CD4-positive, alpha-beta memory T cell (primary cell): ENCODE measurements around the gene SLC39A10. TPM values are rescaled to one million over a fixed set of nuclear protein-coding genes. Genes with fewer than 3 reads are reported as not detected.
A peak's percentile ranks its signal among the peaks of the same experiment; 100 is the strongest.

ENCODE experiments used
- CTCF ChIA-PET: fragments of 350-600 bp; sonication (Branson Sonifier 250); formaldehyde crosslinking; loops from one replicate; lab custom pipeline; 2021; ENCODE audit warnings: inconsistent platforms; ENCODE audit not compliant: partially characterized antibody; lab: Charles Lee
- POLR2A ChIA-PET: fragments of 350-600 bp; sonication (Branson Sonifier 250); formaldehyde crosslinking; loops from one replicate; lab custom pipeline; 2021; ENCODE audit not compliant: partially characterized antibody; lab: Charles Lee
- DNase-seq, 5 donors: peaks; one replicate each; pipeline versions ENCODE4 v3.0.0 to v3.0.0-alpha.2; 2020 to 2022; ENCODE audit warnings: mixed read lengths in 1 of 5
- H3K27ac ChIP-seq: one replicate; pipeline ENCODE4 v1.7.0; 2013; ENCODE audit warnings: low read depth, low read length
- H3K27me3 ChIP-seq: 2 replicates; pipeline ENCODE4 v1.7.0; 2013; ENCODE audit warnings: mild to moderate bottlenecking, low read length, moderate library complexity; ENCODE audit not compliant: insufficient read depth
- H3K36me3 ChIP-seq: 2 replicates; pipeline ENCODE4 v1.7.0; 2013; ENCODE audit warnings: mild to moderate bottlenecking, low read length, moderate library complexity; ENCODE audit not compliant: insufficient read depth
- H3K4me1 ChIP-seq: 2 replicates; pipeline ENCODE4 v1.7.0; 2013; ENCODE audit warnings: mild to moderate bottlenecking, low read length, moderate library complexity; ENCODE audit not compliant: insufficient read depth
- H3K4me3 ChIP-seq, 2 donors: one replicate each; pipeline ENCODE4 v1.7.0; 2013; ENCODE audit warnings: low read length in 2 of 2, mild to moderate bottlenecking in 1 of 2
- H3K9me3 ChIP-seq, 2 donors: one replicate each; pipeline ENCODE4 v1.7.0; 2013; ENCODE audit warnings: low read length in 2 of 2, control low read depth in 1 of 2; ENCODE audit not compliant: control insufficient read depth in 1 of 2
- H3K27ac Mint-ChIP-seq, 7 donors: one replicate each; pipeline ENCODE4 v1.8.0; 2020 to 2021; ENCODE audit warnings: mixed read lengths in 7 of 7, mild to moderate bottlenecking in 6 of 7, inconsistent platforms in 3 of 7, moderate library complexity in 3 of 7
- H3K27me3 Mint-ChIP-seq, 2 donors: one replicate each; pipeline ENCODE4 v1.8.0; 2020 to 2021; ENCODE audit warnings: mixed read lengths in 2 of 2
- H3K36me3 Mint-ChIP-seq, 2 donors: one replicate each; pipeline ENCODE4 v1.8.0; 2020 to 2021; ENCODE audit warnings: mixed read lengths in 2 of 2, inconsistent platforms in 1 of 2, mild to moderate bottlenecking in 1 of 2
- H3K4me1 Mint-ChIP-seq, 4 donors: one replicate each; pipeline ENCODE4 v1.8.0; 2020 to 2021; ENCODE audit warnings: mixed read lengths in 4 of 4, mild to moderate bottlenecking in 1 of 4
- H3K4me3 Mint-ChIP-seq, 8 donors: one replicate each; pipeline ENCODE4 v1.8.0; 2020 to 2021; ENCODE audit warnings: mixed read lengths in 8 of 8, mild to moderate bottlenecking in 7 of 8, moderate library complexity in 6 of 8, inconsistent platforms in 3 of 8
- H3K9me3 Mint-ChIP-seq, 8 donors: one replicate each; pipeline ENCODE4 v1.8.0; 2020 to 2021; ENCODE audit warnings: mixed read lengths in 8 of 8, mild to moderate bottlenecking in 5 of 8, inconsistent platforms in 3 of 8, moderate library complexity in 1 of 8
- intact Hi-C: fragments of 100-400 bp; cut with micrococcal nuclease; formaldehyde crosslinking; loops from one replicate; pipeline ENCODE4 v1.15.1; 2023
- polyA plus RNA-seq, 2 donors: library from polyadenylated mRNA; unstranded; fragments of 300-500 nt; fragmentation: Illumina TruSeq; gene quantifications; one replicate each; pipeline ENCODE4 v1.2.3, GENCODE V29; 2021
- total RNA-seq, 2 experiments: library from RNA; stranded (reverse); gene quantifications; one replicate each; pipeline ENCODE4 v1.2.3, GENCODE V29; 2021

The SLC39A10 gene
- total and polyA plus RNA-seq, 4 experiments from 2014 or later = 5.9 to 102 (median 54.4) TPM

DNA sequence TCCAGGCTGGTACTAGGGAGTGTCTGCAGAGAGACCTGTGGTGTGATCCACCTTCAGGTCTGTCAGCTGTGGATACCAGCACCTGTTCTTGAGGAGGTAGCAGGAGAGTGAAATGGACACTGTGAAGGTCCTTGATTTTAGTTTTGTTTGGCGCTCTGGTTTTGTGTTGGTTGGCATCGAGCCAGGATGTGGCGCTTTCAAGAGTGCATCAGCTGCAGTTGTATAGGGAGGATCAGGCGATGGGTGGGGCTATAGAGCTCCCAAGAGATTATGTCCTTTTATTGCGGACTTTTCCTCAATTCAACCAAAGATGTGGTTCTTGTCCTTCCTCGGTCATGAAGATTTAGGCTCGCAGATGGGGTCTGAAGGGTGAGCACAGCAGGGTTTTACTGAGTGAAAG, 37.5 kb downstream of the SLC39A10 start:
- Mint-ChIP-seq H3K27ac (peak overlapping the region in 3 of 7 donors; percentile 1 to 83 (median 81)), H3K4me3 (peak overlapping the region in 2 of 8 donors; percentile 14 to 36), H3K27me3 (no peaks in the 10 kb centered on the region), H3K4me1 (peaks cover 45 to 63% (median 58%) of the 10 kb centered on the region in 4 donors), H3K36me3 (peaks cover 69 to 89% of the 10 kb centered on the region in 2 donors), H3K9me3 (peaks cover 8 to 49% (median 23%) of the 10 kb centered on the region in 8 donors)
- H3K27me3 ChIP-seq = no peaks in the 10 kb centered on the region
- DNase-seq = no peak
- H3K9me3 ChIP-seq = no peaks in the 10 kb centered on the region
- intact Hi-C loops = no loop called here
- CTCF ChIA-PET = interaction anchor here (1.0 kb wide), 1 partner anchor 27 kb away, joined by 3 read pairs; no protein-coding TSS in a partner anchor
- H3K4me1 ChIP-seq = peaks cover 20% of the 10 kb centered on the region
- H3K36me3 ChIP-seq = no peaks in the 10 kb centered on the region
- no peak overlapping the region for H3K27ac ChIP-seq
- POLR2A ChIA-PET = no interaction called here
- no peak overlapping the region for H3K4me3 ChIP-seq

DNA sequence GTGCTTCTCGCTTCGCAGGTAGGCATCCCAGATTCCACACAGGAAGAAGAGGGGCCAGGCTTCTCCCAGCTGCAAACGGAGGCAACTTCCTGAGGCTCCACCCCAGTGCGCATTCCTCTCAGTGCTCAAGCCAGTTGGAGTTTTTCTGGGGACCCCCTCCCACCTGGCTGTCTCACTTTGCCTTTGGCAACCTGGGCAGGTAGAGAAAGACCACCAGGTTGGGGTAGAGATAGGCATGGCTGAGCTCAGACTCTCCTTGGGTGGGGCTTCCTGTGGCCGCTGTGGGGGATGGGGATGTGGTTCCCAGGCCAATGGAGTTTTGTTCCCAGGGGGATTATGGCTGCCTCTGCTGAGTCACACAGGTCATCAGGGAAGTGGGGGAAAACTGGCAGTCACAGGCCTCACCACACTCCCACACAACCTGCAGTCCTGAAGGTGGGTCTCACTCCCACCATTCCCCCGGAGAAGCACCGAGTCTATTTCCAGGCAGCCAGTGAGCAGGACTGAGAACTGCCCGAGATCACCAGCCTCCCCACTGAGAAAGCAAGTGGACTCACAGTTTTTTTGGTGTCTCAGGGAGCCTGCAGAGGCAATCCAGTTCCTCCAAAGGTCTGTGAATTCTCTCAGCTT, 38.1 kb downstream of the SLC39A10 start:
- H3K36me3 Mint-ChIP-seq = peaks cover 72 to 91% of the 10 kb centered on the region in 2 donors

DNA sequence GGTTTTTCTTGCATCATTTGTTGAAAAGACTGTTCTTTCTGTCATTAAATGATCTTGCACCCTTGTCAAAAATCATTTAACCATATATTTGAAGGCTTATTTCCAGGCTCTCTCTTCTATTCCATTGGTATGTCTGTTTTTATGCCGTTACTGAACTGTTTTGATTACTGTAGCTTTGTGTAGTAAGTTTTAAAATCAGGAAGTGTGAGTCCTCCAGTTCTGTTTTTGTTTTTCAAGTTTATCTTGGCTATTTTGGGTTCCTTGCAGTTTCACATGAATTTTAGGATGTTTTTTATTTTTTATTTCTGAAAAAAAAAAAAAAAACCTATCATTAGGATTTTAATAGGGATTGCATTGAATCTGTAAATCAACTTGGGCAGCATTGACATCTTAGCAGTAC, 39.0 kb downstream of the SLC39A10 start:
- Histone ChIP-seq H3K4me3 (no peak overlapping the region), H3K9me3 (peaks cover 0 to 3% of the 10 kb centered on the region in 2 donors), H3K4me1 (peaks cover 20% of the 10 kb centered on the region), H3K36me3 (no peaks in the 10 kb centered on the region), H3K27ac (no peak overlapping the region), H3K27me3 (no peaks in the 10 kb centered on the region)
- ChIA-PET POLR2A (no interaction called here), CTCF (no interaction called here)
- Mint-ChIP-seq H3K4me3 (peak overlapping the region in 1 of 8 donors; percentile 32), H3K4me1 (peaks cover 43 to 61% (median 54%) of the 10 kb centered on the region in 4 donors), H3K27ac (no peak overlapping the region), H3K9me3 (peaks cover 5 to 55% (median 31%) of the 10 kb centered on the region in 8 donors), H3K27me3 (no peaks in the 10 kb centered on the region), H3K36me3 (peaks cover 70 to 90% of the 10 kb centered on the region in 2 donors)
- intact Hi-C loops = no loop called here
- DNase-seq = no peak

More for the DNA sequence above, 38.1 kb downstream of the SLC39A10 start:
- Mint-ChIP-seq H3K4me3 (no peak overlapping the region), H3K9me3 (peaks cover 8 to 54% (median 25%) of the 10 kb centered on the region in 8 donors), H3K27me3 (no peaks in the 10 kb centered on the region), H3K4me1 (peaks cover 45 to 63% (median 59%) of the 10 kb centered on the region in 4 donors), H3K27ac (no peak overlapping the region)
- no peaks in the 10 kb centered on the region for H3K36me3 ChIP-seq
- intact Hi-C loops = no loop called here
- H3K4me3 ChIP-seq = no peak overlapping the region
- no peaks in the 10 kb centered on the region for H3K9me3 ChIP-seq
- POLR2A ChIA-PET = no interaction called here
- H3K4me1 ChIP-seq = peaks cover 20% of the 10 kb centered on the region
- CTCF ChIA-PET = no interaction called here
- no peak for DNase-seq
- no peak overlapping the region for H3K27ac ChIP-seq
- no peaks in the 10 kb centered on the region for H3K27me3 ChIP-seq

DNA sequence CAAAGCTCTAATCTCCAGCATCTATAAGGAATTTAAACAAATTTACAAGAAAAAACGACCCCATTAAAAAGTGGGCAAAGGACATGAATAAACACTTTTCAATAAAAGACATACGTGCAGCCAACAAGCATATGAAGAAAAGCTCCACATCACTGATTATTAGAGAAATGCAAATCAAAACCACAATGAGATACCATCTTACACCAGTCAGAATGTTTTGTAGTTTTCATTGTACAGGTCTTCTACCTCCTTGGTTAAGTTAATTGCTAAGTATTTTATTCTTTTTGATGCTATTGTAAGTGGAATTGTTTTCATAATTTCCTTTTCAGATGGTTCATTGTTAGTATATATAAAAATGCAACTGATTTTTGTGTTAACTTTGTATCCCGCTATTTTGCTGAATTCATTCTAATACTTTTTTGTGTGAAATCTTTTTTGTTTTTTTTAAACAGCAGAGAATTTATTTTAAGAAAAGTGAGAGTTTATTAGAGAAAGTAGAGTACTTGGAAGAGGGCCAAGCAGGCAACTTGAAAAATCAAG, 40.7 kb downstream of the SLC39A10 start:
- H3K36me3 ChIP-seq = no peaks in the 10 kb centered on the region
- peaks cover 36 to 49% (median 43%) of the 10 kb centered on the region in 4 donors for H3K4me1 Mint-ChIP-seq
- peaks cover 12% of the 10 kb centered on the region for H3K4me1 ChIP-seq
- H3K4me3 Mint-ChIP-seq = peak overlapping the region in 1 of 8 donors; percentile 35
- DNase-seq = no peak
- no peak overlapping the region for H3K27ac ChIP-seq
- peaks cover 0 to 3% of the 10 kb centered on the region in 2 donors for H3K9me3 ChIP-seq
- no peak overlapping the region for H3K4me3 ChIP-seq
- intact Hi-C loops = no loop called here
- H3K27ac Mint-ChIP-seq = peak overlapping the region in 1 of 7 donors; percentile 50
- ChIA-PET POLR2A (no interaction called here), CTCF (no interaction called here)
- H3K27me3 ChIP-seq = no peaks in the 10 kb centered on the region
- H3K36me3 Mint-ChIP-seq = peaks cover 67 to 88% of the 10 kb centered on the region in 2 donors
- H3K27me3 Mint-ChIP-seq = no peaks in the 10 kb centered on the region
- H3K9me3 Mint-ChIP-seq = peaks cover 5 to 49% (median 28%) of the 10 kb centered on the region in 8 donors

DNA sequence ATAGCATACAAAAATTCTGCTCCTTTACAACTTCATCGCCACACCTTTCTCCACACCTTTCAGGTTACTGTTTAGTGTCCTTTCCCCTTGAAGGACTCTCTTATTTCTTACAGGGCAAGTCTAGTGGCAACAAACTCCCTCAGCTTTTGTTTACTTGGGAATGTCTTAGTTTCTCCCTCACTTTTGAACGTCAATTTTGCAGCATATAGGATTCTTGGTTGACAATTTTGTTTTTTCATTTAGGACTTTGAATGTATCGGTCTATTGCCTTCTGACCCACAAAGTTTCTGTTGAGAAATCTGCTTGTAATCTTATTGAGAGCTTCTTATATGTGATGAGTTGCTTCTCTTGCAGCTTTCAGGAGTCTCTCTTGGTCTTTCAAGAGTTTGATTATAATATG, 43.5 kb downstream of the SLC39A10 start:
- ChIA-PET POLR2A (no interaction called here), CTCF (no interaction called here)
- Mint-ChIP-seq H3K4me3 (no peak overlapping the region), H3K4me1 (peaks cover 24 to 33% (median 29%) of the 10 kb centered on the region in 4 donors), H3K27me3 (no peaks in the 10 kb centered on the region), H3K9me3 (peaks cover 2 to 40% (median 25%) of the 10 kb centered on the region in 8 donors), H3K27ac (no peak overlapping the region), H3K36me3 (peaks cover 59 to 79% of the 10 kb centered on the region in 2 donors)
- DNase-seq = no peak
- intact Hi-C loops = no loop called here
- Histone ChIP-seq H3K4me3 (no peak overlapping the region), H3K36me3 (no peaks in the 10 kb centered on the region), H3K4me1 (peaks cover 12% of the 10 kb centered on the region), H3K27me3 (no peaks in the 10 kb centered on the region), H3K9me3 (peaks cover 0 to 3% of the 10 kb centered on the region in 2 donors), H3K27ac (no peak overlapping the region)

DNA sequence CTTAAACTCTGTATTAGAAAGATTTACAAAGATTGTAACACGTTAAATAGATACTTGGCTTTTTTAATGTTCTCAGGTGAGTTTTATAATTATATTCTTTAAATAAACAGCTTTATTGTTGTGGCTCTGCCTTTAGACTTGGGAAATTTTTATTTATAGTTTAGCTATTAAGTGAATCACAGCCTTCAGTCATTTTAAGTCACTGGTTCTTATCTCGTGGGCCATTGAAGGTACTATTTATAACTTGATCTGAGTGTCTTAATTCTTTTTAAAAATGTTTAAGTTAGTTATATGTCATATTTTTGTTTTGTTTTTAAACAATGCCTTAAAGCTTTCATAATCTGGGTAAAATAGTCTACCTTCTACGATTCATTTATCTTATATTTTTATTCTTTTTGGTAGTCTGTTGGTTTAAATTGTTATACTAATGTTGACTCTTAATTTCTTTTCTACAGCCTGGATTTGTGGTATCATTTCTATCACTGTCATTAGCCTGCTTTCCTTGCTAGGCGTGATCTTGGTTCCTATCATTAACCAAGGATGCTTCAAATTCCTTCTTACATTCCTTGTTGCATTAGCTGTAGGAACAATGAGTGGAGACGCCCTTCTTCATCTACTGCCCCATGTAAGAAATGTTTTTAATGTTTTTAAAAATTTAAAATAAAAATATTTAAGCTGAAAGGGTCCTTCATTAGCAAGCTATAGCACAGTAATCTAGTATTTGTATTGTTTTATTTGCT, 49.3 kb downstream of the SLC39A10 start:
- intact Hi-C loops = no loop called here
- CTCF ChIA-PET = interaction anchor here (1.0 kb wide), 1 partner anchor 362 kb away, joined by 3 read pairs; the partner anchor contains the start of gene DNAH7
- Histone ChIP-seq H3K4me3 (no peak overlapping the region), H3K27me3 (no peaks in the 10 kb centered on the region), H3K36me3 (peaks cover 8% of the 10 kb centered on the region), H3K27ac (no peak overlapping the region), H3K9me3 (no peaks in the 10 kb centered on the region), H3K4me1 (no peaks in the 10 kb centered on the region)
- peaks cover 5 to 15% (median 11%) of the 10 kb centered on the region in 4 donors for H3K4me1 Mint-ChIP-seq
- no peak for DNase-seq
- peaks cover 52 to 68% of the 10 kb centered on the region in 2 donors for H3K36me3 Mint-ChIP-seq
- POLR2A ChIA-PET = no interaction called here
- H3K27me3 Mint-ChIP-seq = no peaks in the 10 kb centered on the region
- H3K4me3 Mint-ChIP-seq = no peak overlapping the region
- H3K9me3 Mint-ChIP-seq = peaks cover 0 to 3% (median 1%) of the 10 kb centered on the region in 8 donors
- H3K27ac Mint-ChIP-seq = no peak overlapping the region
